HG02970 (cell line): ENCODE measurements around the gene TOP1.

Experiments
- ATAC-seq: cut with Tn5 transposase; IDR thresholded peaks from one replicate; pipeline ENCODE4 v1.9.1; 2021; ENCODE audit warnings: mild to moderate bottlenecking, moderate library complexity, moderate number of reproducible peaks; ENCODE audit not compliant: unreplicated experiment, low FRiP score

TOP1 gene

DNA sequence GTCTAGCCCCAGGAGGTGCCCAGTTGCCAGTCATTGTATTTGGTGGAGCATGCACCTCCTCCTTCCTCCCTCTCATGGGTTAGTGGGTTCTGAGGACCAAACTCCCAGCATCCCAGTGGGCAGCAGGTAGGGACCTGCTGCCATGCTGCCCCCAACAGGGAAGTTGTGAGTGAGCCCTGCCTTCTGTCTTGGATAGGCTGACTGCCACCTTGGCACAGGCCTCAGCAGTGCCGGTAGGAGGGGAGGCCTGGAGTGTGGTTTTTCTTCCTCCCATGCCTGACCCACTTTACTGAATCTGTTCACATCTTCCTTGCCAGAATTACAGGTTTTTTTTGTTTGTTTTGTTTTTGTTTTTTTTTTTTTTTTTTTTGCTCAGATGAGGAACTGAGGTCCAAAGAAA is 133.3 kb downstream of the TOP1 start:
- ATAC-seq, result no peak

DNA sequence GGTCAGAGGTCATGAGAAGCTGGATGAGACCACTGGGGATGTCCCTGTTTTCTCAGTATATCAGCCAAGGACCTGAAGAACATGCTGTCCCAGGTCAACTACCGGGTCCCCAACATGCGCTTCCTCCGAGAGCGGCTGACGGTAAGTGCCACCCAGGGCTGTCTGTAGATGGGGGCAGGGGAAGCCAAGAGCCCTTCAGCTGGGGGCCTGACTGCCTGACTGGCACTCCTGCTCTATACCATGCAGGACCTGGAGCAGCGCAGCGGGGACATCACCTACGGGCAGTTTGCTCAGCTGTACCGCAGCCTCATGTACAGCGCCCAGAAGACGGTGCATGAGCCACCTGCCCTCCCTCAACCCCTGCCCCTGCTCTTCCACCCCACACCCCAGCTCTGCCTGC is 133.8 kb downstream of the TOP1 start:
- no peak for ATAC-seq

- no peak for ATAC-seq
Measured at GRCh38 chr20:41163821-41164220, 135.2 kb downstream of the TOP1 start.

GRCh38 chr20:41165001-41165882 is 136.6 kb downstream of the TOP1 start:
- ATAC-seq, result no peak

- no peak for ATAC-seq
Measured at GRCh38 chr20:41166201-41167117, 137.8 kb downstream of the TOP1 start.

DNA sequence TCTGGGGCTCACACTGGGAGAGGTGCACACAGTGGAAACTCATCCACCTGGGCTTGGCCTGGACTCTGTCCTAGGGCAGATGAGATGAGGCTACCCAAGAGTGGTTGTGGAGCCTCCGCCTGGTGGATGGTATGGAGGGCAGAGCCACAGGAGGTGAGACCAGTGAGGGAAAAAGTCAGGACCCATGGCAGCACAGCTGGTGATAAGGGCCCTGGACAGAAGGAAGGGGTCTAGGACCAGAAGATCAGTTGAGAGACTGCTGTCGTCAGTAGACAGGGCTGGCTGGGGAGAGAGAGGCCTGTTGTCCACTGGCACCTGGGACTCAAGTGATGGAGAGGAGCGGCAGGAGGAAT is 138.5 kb downstream of the TOP1 start:
- ATAC-seq, result no peak

GRCh38 chr20:41167481-41168253 is 139.0 kb downstream of the TOP1 start:
- no peak for ATAC-seq

GRCh38 chr20:41168281-41169161 is 139.9 kb downstream of the TOP1 start:
- no peak for ATAC-seq

- ATAC-seq, result no peak
Measured at GRCh38 chr20:41169162-41169690, 140.6 kb downstream of the TOP1 start.

DNA sequence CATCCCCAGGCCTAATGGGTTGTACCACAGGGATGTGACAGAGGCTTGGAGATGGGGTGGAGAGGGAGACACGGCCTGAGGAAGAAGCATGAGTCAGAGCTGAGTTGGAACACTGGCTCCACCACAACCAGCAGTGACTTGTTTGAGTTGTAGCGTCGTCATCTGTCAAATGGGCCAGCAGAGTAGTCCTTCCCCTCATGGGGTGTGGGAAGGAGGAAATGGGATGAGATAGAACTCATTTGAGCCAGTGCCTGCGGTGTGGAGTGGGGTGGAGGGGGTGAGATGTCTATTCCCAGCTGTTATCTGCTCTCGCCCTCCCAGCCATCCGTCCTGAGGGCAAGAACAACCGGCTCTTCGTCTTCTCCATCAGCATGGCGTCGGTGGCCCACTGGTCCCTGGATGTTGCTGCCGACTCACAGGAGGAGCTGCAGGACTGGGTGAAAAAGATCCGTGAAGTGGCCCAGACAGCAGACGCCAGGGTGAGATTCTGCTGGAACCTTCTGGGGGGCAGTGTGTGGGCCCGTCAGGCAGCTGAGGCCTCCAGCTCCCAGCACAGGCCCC is 141.2 kb downstream of the TOP1 start:
- no peak for ATAC-seq

GRCh38 chr20:41170386-41171105 is 141.9 kb downstream of the TOP1 start:
- ATAC-seq, result no peak

DNA sequence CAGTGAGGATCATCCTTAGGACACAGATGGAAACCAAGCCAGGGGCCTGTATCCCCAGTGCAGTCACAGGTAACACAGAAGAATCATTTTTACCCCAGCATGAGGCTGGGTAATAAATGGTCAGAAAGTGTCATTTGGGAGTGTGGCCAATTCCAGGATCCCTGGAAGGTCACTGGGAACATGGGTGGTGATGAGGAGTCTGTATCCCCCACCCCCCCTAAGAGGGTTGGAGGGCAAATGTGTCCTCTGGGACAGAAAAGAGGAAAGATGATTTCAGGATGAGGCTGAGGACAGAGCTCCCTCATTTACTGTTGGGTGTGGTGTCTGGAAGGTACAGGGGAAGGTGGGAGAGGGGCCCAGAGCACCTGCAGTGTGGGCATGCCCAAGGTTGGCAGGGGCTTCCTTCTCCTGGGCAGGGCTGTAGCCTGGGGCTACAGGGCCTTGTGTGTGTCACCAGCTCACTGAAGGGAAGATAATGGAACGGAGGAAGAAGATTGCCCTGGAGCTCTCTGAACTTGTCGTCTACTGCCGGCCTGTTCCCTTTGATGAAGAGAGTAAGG is 143.2 kb downstream of the TOP1 start:
- no peak for ATAC-seq

DNA sequence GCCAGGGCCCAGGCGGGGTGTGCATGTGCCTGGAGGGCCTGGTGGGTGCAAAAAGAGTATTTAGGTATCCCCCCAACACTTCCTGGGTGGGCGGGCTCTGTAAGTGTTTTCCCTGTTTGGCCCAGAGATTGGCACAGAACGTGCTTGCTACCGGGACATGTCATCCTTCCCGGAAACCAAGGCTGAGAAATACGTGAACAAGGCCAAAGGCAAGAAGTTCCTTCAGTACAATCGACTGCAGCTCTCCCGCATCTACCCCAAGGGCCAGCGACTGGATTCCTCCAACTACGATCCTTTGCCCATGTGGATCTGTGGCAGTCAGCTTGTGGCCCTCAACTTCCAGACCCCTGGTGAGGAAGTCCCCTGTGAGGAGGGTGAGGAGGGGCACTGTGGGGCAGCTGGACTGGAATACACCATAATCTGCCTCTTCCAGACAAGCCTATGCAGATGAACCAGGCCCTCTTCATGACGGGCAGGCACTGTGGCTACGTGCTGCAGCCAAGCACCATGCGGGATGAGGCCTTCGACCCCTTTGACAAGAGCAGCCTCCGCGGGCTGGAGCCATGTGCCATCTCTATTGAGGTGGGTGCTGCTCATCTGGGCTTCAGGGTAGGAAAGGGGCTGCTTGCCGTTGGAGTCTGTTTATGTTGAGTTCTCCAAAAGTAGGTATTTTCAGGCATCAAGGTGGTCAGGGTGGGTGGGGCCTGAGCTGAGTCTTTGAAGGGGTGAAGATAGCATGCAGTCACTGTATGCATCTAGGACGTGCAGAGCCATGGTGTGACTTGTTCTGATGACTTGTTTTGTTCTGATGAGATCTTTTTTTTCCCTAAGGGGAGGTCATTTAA is 143.9 kb downstream of the TOP1 start:
- no peak for ATAC-seq

DNA sequence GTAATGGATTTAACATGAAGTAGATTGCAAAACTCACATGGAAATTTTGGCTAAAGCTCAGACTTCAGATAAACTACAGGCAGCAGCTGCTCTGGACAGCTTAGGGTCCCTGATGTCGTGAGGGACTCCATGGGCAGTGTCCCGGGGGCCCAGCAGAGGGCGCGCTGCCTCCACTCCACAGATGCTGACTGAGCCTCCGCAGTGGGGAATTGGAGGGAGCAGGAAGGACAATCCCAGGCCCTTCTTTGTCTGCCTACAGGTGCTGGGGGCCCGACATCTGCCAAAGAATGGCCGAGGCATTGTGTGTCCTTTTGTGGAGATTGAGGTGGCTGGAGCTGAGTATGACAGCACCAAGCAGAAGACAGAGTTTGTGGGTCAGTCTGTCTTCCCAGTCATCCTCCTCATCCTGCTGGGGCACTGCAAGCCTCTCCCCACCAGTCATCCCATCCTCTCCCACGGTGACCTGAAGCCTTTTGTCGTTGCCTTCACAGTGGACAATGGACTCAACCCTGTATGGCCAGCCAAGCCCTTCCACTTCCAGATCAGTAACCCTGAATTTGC is 144.6 kb downstream of the TOP1 start:
- ATAC-seq, result no peak

DNA sequence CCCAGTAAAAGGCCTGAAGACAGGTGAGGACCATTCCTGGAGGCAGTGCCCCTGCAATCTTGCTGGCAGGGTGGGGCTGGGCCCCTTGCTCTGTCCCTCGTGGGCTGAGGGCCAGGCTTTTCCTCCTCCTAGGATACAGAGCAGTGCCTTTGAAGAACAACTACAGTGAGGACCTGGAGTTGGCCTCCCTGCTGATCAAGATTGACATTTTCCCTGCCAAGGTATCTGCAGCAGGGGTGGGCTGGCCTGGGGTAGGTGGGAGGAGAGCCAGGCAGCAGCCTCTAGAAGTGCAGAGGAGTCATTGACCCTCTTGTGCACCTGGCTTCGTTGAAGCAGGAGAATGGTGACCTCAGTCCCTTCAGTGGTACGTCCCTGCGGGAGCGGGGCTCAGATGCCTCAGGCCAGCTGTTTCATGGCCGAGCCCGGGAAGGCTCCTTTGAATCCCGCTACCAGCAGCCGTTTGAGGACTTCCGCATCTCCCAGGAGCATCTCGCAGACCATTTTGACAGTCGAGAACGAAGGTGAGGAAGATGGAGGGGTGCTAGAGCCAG is 145.2 kb downstream of the TOP1 start:
- no peak for ATAC-seq
